ENCODE measurements around the gene SUPT3H.
"Not testable (repeated sequence)": the region's sequence is repeated elsewhere in the genome, so short reads cannot be mapped to it uniquely, and the experiment has no call there.

Gene SUPT3H

DNA sequence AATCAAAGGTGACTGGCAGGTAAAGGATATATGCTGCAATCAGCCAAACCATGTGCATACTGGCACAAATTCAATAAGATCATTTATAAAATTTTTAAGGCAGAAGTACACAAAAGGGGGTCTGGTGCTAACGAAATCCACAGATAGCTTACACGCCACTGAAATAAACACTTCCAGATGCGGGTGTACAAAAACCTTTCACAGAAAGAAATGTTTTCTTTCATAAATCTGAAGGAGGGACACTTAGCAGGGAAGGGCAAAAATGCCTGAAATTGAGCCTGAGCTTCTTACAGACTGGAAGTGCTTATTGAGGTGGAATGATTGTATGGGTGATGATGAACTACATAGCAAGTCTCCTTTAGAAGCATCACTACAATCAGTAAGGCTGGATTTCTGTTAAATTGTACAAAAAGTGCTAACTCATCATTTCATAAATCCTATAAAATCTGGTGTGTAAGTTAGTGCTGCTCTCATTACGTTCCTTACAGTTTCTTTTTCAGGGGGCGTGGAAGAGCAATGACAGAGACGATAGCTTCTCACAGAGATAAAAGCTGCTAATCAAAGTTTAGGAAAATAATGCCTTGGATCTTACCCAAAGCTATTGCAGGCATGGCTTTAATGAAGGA, 458.9 kb downstream of the SUPT3H start:
- H3K36me3 ChIP-seq (ENCODE audit: control insufficient read depth in 2 of 2, insufficient read depth in 2 of 2, low read length in 2 of 2) = no peaks in the 10 kb centered on the region
- H3K27me3 ChIP-seq (ENCODE audit: control insufficient read depth in 2 of 2, insufficient read depth in 2 of 2, low read length in 2 of 2) = no peaks in the 10 kb centered on the region
- no peaks in the 10 kb centered on the region for H3K4me1 ChIP-seq (ENCODE audit: control insufficient read depth in 2 of 2, insufficient read depth in 2 of 2, low read length in 2 of 2)
- H3K27ac ChIP-seq (ENCODE audit: low read depth in 2 of 2, low read length in 2 of 2) = no peak overlapping the region
- H3K4me3 ChIP-seq (ENCODE audit: low read length in 2 of 2) = no peak overlapping the region
- H3K9me3 ChIP-seq (ENCODE audit: control insufficient read depth in 2 of 2, low read length in 2 of 2) = no peaks in the 10 kb centered on the region
- H3K9ac ChIP-seq (ENCODE audit: low read depth in 1 of 2, low read length in 2 of 2) = no peak overlapping the region

DNA sequence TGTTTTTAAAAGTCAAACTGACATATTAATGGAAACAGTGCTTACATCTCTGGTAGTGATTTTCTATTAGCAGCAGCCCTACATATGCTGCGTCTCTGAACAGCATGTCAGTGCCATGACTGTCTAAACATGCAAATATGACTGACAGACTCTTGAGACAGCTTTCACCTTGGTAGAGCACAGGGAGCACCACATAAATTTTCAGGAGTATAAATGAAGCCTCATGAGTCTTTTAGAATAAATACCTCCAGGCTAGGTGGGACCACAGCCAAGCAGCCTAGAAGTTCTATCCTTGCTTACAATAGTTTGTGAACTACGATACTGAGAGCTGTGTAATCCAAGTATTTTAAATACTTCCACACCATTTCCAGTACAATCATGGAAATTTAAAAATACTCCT, 460.3 kb downstream of the SUPT3H start:
- no peaks in the 10 kb centered on the region for H3K9me3 ChIP-seq (ENCODE audit: control insufficient read depth in 2 of 2, low read length in 2 of 2)
- H3K27me3 ChIP-seq (ENCODE audit: control insufficient read depth in 2 of 2, insufficient read depth in 2 of 2, low read length in 2 of 2) = no peaks in the 10 kb centered on the region
- no peaks in the 10 kb centered on the region for H3K4me1 ChIP-seq (ENCODE audit: control insufficient read depth in 2 of 2, insufficient read depth in 2 of 2, low read length in 2 of 2)
- H3K9ac ChIP-seq (ENCODE audit: low read depth in 1 of 2, low read length in 2 of 2) = no peak overlapping the region
- no peaks in the 10 kb centered on the region for H3K36me3 ChIP-seq (ENCODE audit: control insufficient read depth in 2 of 2, insufficient read depth in 2 of 2, low read length in 2 of 2)
- no peak overlapping the region for H3K27ac ChIP-seq (ENCODE audit: low read depth in 2 of 2, low read length in 2 of 2)
- H3K4me3 ChIP-seq (ENCODE audit: low read length in 2 of 2) = no peak overlapping the region

DNA sequence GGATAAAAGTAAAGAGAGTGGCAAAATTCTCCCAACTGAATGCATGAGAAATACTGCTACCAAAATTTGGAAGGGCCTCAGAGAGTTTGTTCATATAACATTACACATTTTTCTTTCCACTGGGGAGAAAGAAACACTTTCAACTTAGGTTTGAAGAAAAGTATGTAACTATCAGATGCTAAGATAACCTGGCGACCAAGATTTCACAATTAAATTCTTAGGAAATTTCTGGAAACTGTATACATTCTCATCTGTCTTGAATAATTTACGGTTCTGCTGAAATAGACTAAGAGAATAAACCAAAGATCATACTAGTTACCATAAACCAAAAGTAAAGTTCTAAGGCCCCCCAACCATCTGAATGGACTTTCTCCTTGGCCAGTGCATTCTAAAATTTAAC, 462.6 kb downstream of the SUPT3H start:
- Histone ChIP-seq H3K4me1 (ENCODE audit: control insufficient read depth in 2 of 2, insufficient read depth in 2 of 2, low read length in 2 of 2) (no peaks in the 10 kb centered on the region), H3K4me3 (ENCODE audit: low read length in 2 of 2) (no peak overlapping the region), H3K9ac (ENCODE audit: low read depth in 1 of 2, low read length in 2 of 2) (no peak overlapping the region), H3K9me3 (ENCODE audit: control insufficient read depth in 2 of 2, low read length in 2 of 2) (no peaks in the 10 kb centered on the region), H3K36me3 (ENCODE audit: control insufficient read depth in 2 of 2, insufficient read depth in 2 of 2, low read length in 2 of 2) (no peaks in the 10 kb centered on the region), H3K27me3 (ENCODE audit: control insufficient read depth in 2 of 2, insufficient read depth in 2 of 2, low read length in 2 of 2) (no peaks in the 10 kb centered on the region), H3K27ac (ENCODE audit: low read depth in 2 of 2, low read length in 2 of 2) (no peak overlapping the region)

DNA sequence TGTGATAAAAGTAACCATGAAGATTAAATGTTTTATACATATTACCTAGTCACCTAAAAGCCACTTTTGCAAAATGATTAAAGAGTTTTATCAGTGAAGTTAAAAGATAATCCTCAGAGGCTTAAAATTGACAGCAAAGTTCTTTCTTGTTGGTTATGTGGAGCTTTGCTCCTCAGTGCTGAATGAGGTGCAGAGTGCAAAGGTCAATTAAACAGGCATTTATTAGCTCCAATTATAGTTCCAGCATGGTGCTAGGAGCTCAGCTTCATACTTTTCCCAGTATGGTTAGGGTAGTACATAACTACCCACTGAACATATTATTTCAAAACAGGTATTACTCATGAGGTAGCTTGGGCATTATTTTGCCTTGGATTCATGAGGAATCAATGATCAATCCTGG, 463.6 kb downstream of the SUPT3H start:
- Histone ChIP-seq H3K9me3 (ENCODE audit: control insufficient read depth in 2 of 2, low read length in 2 of 2) (no peaks in the 10 kb centered on the region), H3K9ac (ENCODE audit: low read depth in 1 of 2, low read length in 2 of 2) (no peak overlapping the region), H3K36me3 (ENCODE audit: control insufficient read depth in 2 of 2, insufficient read depth in 2 of 2, low read length in 2 of 2) (no peaks in the 10 kb centered on the region), H3K27ac (ENCODE audit: low read depth in 2 of 2, low read length in 2 of 2) (no peak overlapping the region), H3K27me3 (ENCODE audit: control insufficient read depth in 2 of 2, insufficient read depth in 2 of 2, low read length in 2 of 2) (no peaks in the 10 kb centered on the region), H3K4me3 (ENCODE audit: low read length in 2 of 2) (no peak overlapping the region), H3K4me1 (ENCODE audit: control insufficient read depth in 2 of 2, insufficient read depth in 2 of 2, low read length in 2 of 2) (no peaks in the 10 kb centered on the region)

DNA sequence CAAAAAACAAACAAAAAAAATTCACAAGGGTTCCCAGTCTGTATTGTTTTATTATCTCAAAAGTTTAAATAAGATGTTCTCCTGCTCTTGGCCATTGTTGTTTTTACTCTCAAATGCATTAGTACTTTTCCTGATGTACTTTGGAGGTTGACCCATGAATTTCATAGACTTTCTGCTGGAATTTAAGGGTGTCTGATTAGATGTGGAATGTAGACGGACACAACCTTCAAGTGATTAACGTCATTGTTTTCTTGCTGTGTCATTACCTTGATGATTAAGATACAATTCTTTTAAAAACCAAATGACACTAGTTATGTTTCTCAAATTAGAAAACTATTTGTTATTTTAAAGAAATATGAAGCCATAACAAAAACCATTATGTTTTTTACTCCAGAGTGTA, 471.0 kb downstream of the SUPT3H start:
- Histone ChIP-seq H3K9me3 (ENCODE audit: control insufficient read depth in 2 of 2, low read length in 2 of 2) (no peaks in the 10 kb centered on the region), H3K9ac (ENCODE audit: low read depth in 1 of 2, low read length in 2 of 2) (no peak overlapping the region), H3K4me3 (ENCODE audit: low read length in 2 of 2) (no peak overlapping the region), H3K36me3 (ENCODE audit: control insufficient read depth in 2 of 2, insufficient read depth in 2 of 2, low read length in 2 of 2) (no peaks in the 10 kb centered on the region), H3K27ac (ENCODE audit: low read depth in 2 of 2, low read length in 2 of 2) (no peak overlapping the region), H3K4me1 (ENCODE audit: control insufficient read depth in 2 of 2, insufficient read depth in 2 of 2, low read length in 2 of 2) (no peaks in the 10 kb centered on the region), H3K27me3 (ENCODE audit: control insufficient read depth in 2 of 2, insufficient read depth in 2 of 2, low read length in 2 of 2) (no peaks in the 10 kb centered on the region)

DNA sequence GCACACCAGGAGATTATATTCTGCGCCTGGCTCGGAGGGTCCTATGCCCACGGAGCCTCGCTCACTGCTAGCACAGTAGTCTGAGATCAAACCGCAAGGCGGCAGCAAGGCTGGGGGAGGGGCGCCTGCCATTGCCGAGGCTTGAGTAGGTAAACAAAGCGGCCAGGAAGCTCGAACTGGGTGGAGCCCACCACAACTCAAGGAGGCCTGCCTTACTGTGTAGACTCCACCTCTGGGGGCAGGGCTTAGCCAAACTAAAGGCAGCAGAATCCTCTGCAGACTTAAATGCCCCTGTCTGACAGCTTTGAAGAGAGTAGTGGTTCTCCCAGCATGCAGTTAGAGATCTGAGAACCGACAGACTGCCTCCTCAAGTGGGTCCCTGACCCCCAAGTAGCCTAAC, 477.4 kb downstream of the SUPT3H start:
- H3K9ac ChIP-seq (ENCODE audit: low read depth in 1 of 2, low read length in 2 of 2); H3K27me3 ChIP-seq (ENCODE audit: control insufficient read depth in 2 of 2, insufficient read depth in 2 of 2, low read length in 2 of 2); H3K4me1 ChIP-seq (ENCODE audit: control insufficient read depth in 2 of 2, insufficient read depth in 2 of 2, low read length in 2 of 2); H3K9me3 ChIP-seq (ENCODE audit: control insufficient read depth in 2 of 2, low read length in 2 of 2); H3K4me3 ChIP-seq (ENCODE audit: low read length in 2 of 2); H3K36me3 ChIP-seq (ENCODE audit: control insufficient read depth in 2 of 2, insufficient read depth in 2 of 2, low read length in 2 of 2); H3K27ac ChIP-seq (ENCODE audit: low read depth in 2 of 2, low read length in 2 of 2): not testable (repeated sequence)

DNA sequence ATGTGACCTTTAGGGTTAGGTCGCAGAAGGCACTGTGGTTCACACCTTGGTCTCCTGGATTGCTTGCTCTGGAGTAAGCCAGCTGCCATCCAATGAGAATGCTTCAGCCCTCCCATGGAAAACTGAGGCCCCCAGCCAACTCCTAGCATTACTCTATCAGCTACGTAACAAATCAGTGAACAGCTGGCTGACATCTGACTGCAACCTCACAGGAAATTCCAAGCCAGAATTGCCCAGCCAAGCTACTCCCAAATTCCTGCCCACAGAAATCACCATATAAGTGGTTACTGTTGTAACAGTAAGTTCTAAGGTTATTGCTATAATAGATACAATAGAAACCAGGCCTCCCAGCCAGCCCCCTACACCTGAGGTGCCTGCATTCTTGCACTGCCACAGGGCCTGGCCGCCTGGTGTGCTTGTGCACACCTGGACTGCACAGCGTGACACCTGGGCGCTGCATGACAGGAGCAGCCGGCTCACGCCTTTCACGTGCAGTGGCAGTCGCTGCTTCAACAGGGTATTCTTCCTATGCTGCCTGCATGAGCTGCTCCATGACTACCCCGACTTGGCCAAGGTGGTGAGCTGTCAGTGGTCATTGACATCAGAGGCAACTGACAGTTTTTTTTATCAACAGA, 479.3 kb downstream of the SUPT3H start:
- H3K27me3 ChIP-seq (ENCODE audit: control insufficient read depth in 2 of 2, insufficient read depth in 2 of 2, low read length in 2 of 2) = no peaks in the 10 kb centered on the region
- no peaks in the 10 kb centered on the region for H3K9me3 ChIP-seq (ENCODE audit: control insufficient read depth in 2 of 2, low read length in 2 of 2)
- H3K9ac ChIP-seq (ENCODE audit: low read depth in 1 of 2, low read length in 2 of 2) = no peak overlapping the region
- no peak overlapping the region for H3K27ac ChIP-seq (ENCODE audit: low read depth in 2 of 2, low read length in 2 of 2)
- H3K4me3 ChIP-seq (ENCODE audit: low read length in 2 of 2) = no peak overlapping the region
- H3K36me3 ChIP-seq (ENCODE audit: control insufficient read depth in 2 of 2, insufficient read depth in 2 of 2, low read length in 2 of 2) = no peaks in the 10 kb centered on the region
- H3K4me1 ChIP-seq (ENCODE audit: control insufficient read depth in 2 of 2, insufficient read depth in 2 of 2, low read length in 2 of 2) = no peaks in the 10 kb centered on the region

DNA sequence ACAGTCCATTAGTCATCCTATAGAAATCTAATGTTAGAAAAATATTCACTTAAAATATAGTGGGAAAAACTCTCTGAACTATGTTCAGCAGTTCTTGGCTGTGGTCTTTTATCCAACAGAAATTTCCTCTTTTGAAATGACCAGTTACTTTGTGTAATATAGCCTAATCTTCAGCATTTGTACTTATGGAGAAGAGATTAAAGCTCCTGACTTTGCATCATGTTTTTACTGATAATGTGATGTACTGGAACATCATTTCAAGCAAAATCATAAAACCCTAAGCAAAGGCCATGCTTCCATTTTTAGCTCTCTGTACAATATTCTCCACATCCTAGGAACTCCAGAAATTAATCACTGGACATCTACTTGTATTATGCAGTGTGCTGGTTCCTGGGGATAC, 480.4 kb downstream of the SUPT3H start:
- Histone ChIP-seq H3K4me1 (ENCODE audit: control insufficient read depth in 2 of 2, insufficient read depth in 2 of 2, low read length in 2 of 2) (no peaks in the 10 kb centered on the region), H3K36me3 (ENCODE audit: control insufficient read depth in 2 of 2, insufficient read depth in 2 of 2, low read length in 2 of 2) (no peaks in the 10 kb centered on the region), H3K9ac (ENCODE audit: low read depth in 1 of 2, low read length in 2 of 2) (no peak overlapping the region), H3K27me3 (ENCODE audit: control insufficient read depth in 2 of 2, insufficient read depth in 2 of 2, low read length in 2 of 2) (no peaks in the 10 kb centered on the region), H3K9me3 (ENCODE audit: control insufficient read depth in 2 of 2, low read length in 2 of 2) (no peaks in the 10 kb centered on the region), H3K4me3 (ENCODE audit: low read length in 2 of 2) (no peak overlapping the region), H3K27ac (ENCODE audit: low read depth in 2 of 2, low read length in 2 of 2) (no peak overlapping the region)

DNA sequence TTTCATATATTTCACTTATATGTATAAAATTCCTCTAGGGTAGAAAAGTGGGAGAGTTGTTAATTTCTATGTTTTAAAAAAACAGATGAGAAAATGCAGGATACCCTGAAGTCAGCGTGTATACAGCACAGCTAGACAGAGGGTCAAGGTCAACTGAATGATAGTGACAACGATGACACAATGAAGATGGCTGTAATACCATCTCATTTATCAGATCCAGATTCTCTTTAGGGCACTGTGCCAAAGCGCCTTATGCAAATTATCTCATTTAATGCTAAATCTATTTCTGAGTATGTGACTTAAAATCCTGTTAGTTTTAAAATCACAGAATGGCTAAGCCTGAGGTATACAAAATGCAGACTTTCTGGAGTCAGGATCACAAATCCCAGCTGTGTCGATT, 481.0 kb downstream of the SUPT3H start:
- no peaks in the 10 kb centered on the region for H3K27me3 ChIP-seq (ENCODE audit: control insufficient read depth in 2 of 2, insufficient read depth in 2 of 2, low read length in 2 of 2)
- no peaks in the 10 kb centered on the region for H3K9me3 ChIP-seq (ENCODE audit: control insufficient read depth in 2 of 2, low read length in 2 of 2)
- H3K4me1 ChIP-seq (ENCODE audit: control insufficient read depth in 2 of 2, insufficient read depth in 2 of 2, low read length in 2 of 2) = no peaks in the 10 kb centered on the region
- no peaks in the 10 kb centered on the region for H3K36me3 ChIP-seq (ENCODE audit: control insufficient read depth in 2 of 2, insufficient read depth in 2 of 2, low read length in 2 of 2)
- H3K4me3 ChIP-seq (ENCODE audit: low read length in 2 of 2) = no peak overlapping the region
- no peak overlapping the region for H3K27ac ChIP-seq (ENCODE audit: low read depth in 2 of 2, low read length in 2 of 2)
- H3K9ac ChIP-seq (ENCODE audit: low read depth in 1 of 2, low read length in 2 of 2) = no peak overlapping the region

DNA sequence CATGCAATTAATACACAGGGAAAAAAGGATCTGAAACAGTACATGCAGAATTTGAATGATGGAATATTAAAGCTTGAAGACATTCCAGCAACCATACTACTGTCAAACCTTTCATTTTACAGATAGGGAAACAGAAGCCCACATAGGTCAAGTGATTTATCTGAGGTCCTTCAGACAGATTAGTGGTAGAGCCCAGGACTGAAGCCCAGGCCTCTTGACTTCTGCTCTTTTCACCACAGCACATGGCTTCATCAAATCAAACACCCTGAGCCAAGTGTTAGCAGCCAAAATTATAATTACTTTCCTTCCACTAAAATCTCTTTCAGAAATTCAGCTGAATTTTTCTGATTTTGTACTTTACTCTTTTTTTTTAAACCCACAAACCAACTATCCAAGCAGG, 485.2 kb downstream of the SUPT3H start:
- H3K4me1 ChIP-seq (ENCODE audit: control insufficient read depth in 2 of 2, insufficient read depth in 2 of 2, low read length in 2 of 2) = no peaks in the 10 kb centered on the region
- no peaks in the 10 kb centered on the region for H3K9me3 ChIP-seq (ENCODE audit: control insufficient read depth in 2 of 2, low read length in 2 of 2)
- no peaks in the 10 kb centered on the region for H3K36me3 ChIP-seq (ENCODE audit: control insufficient read depth in 2 of 2, insufficient read depth in 2 of 2, low read length in 2 of 2)

More for the DNA sequence above, 485.2 kb downstream of the SUPT3H start:
- no peak overlapping the region for H3K4me3 ChIP-seq (ENCODE audit: low read length in 2 of 2)
- H3K9ac ChIP-seq (ENCODE audit: low read depth in 1 of 2, low read length in 2 of 2) = no peak overlapping the region
- no peaks in the 10 kb centered on the region for H3K27me3 ChIP-seq (ENCODE audit: control insufficient read depth in 2 of 2, insufficient read depth in 2 of 2, low read length in 2 of 2)
- H3K27ac ChIP-seq (ENCODE audit: low read depth in 2 of 2, low read length in 2 of 2) = no peak overlapping the region
